ENCODE measurements around the gene NRROS.

DNA sequence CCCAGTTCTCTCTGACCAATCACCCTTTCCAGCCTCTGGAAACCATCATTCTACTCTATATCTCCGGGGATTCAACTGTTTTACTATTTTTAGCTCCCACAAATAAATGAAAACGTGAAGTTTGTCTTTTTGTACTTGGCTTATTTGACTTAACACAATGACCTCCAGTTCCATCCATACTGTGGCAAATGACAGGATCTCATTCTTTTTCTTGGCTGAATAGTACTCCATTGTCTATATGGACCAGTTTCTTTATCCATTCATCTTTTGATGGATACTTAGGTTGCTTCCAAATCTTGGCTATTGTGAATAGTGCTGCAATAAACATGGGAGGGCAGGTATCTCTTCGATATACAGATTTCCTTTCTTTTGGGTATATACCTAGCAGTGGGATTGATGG, 34.1 kb downstream of the NRROS start:
- TF ChIP-seq CTCF (CRISPR knock-in tag; IDR thresholded peaks at IDR 0.05) (no peak), ZMYM3 (CRISPR knock-in tag; IDR thresholded peaks at IDR 0.05) (no peak), SP1 (IDR thresholded peaks at IDR 0.05) (no peak), SP1 (CRISPR knock-in tag; IDR thresholded peaks at IDR 0.05) (no peak), CHCHD3 (CRISPR knock-in tag; IDR thresholded peaks at IDR 0.05) (no peak), POLR2A (IDR thresholded peaks at IDR 0.05; ENCODE audit: insufficient read depth in 1 of 2, low read depth in 2 of 2, low read length in 2 of 2) (no peak), RFXANK (CRISPR knock-in tag; IDR thresholded peaks at IDR 0.05) (no peak), ATF4 (CRISPR knock-in tag; IDR thresholded peaks at IDR 0.05) (no peak), KDM1A (CRISPR knock-in tag; IDR thresholded peaks at IDR 0.05) (no peak), KLF9 (CRISPR knock-in tag; IDR thresholded peaks at IDR 0.05; ENCODE audit: low read depth) (no peak), ZNF263 (CRISPR knock-in tag; IDR thresholded peaks at IDR 0.05) (no peak)
- TF ChIP-seq, protein P1, sequence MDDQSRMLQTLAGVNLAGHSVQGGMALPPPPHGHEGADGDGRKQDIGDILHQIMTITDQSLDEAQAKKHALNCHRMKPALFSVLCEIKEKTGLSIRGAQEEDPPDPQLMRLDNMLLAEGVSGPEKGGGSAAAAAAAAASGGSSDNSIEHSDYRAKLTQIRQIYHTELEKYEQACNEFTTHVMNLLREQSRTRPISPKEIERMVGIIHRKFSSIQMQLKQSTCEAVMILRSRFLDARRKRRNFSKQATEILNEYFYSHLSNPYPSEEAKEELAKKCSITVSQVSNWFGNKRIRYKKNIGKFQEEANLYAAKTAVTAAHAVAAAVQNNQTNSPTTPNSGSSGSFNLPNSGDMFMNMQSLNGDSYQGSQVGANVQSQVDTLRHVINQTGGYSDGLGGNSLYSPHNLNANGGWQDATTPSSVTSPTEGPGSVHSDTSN (CRISPR knock-in tag; IDR thresholded peaks at IDR 0.05; ENCODE audit: borderline replicate concordance): no peak
- TF ChIP-seq, protein P2, sequence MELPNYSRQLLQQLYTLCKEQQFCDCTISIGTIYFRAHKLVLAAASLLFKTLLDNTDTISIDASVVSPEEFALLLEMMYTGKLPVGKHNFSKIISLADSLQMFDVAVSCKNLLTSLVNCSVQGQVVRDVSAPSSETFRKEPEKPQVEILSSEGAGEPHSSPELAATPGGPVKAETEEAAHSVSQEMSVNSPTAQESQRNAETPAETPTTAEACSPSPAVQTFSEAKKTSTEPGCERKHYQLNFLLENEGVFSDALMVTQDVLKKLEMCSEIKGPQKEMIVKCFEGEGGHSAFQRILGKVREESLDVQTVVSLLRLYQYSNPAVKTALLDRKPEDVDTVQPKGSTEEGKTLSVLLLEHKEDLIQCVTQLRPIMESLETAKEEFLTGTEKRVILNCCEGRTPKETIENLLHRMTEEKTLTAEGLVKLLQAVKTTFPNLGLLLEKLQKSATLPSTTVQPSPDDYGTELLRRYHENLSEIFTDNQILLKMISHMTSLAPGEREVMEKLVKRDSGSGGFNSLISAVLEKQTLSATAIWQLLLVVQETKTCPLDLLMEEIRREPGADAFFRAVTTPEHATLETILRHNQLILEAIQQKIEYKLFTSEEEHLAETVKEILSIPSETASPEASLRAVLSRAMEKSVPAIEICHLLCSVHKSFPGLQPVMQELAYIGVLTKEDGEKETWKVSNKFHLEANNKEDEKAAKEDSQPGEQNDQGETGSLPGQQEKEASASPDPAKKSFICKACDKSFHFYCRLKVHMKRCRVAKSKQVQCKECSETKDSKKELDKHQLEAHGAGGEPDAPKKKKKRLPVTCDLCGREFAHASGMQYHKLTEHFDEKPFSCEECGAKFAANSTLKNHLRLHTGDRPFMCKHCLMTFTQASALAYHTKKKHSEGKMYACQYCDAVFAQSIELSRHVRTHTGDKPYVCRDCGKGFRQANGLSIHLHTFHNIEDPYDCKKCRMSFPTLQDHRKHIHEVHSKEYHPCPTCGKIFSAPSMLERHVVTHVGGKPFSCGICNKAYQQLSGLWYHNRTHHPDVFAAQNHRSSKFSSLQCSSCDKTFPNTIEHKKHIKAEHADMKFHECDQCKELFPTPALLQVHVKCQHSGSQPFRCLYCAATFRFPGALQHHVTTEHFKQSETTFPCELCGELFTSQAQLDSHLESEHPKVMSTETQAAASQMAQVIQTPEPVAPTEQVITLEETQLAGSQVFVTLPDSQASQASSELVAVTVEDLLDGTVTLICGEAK (IDR thresholded peaks at IDR 0.05): no peak
- TF ChIP-seq, protein P2 (CRISPR knock-in tag; IDR thresholded peaks at IDR 0.05): no peak
- TF ChIP-seq, protein P3, sequence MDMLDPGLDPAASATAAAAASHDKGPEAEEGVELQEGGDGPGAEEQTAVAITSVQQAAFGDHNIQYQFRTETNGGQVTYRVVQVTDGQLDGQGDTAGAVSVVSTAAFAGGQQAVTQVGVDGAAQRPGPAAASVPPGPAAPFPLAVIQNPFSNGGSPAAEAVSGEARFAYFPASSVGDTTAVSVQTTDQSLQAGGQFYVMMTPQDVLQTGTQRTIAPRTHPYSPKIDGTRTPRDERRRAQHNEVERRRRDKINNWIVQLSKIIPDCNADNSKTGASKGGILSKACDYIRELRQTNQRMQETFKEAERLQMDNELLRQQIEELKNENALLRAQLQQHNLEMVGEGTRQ (IDR thresholded peaks at IDR 0.05; ENCODE audit: low read depth, low read length): no peak
- TF ChIP-seq, protein P3 (CRISPR knock-in tag; IDR thresholded peaks at IDR 0.05; ENCODE audit: borderline replicate concordance): no peak
- TF ChIP-seq, protein P4, sequence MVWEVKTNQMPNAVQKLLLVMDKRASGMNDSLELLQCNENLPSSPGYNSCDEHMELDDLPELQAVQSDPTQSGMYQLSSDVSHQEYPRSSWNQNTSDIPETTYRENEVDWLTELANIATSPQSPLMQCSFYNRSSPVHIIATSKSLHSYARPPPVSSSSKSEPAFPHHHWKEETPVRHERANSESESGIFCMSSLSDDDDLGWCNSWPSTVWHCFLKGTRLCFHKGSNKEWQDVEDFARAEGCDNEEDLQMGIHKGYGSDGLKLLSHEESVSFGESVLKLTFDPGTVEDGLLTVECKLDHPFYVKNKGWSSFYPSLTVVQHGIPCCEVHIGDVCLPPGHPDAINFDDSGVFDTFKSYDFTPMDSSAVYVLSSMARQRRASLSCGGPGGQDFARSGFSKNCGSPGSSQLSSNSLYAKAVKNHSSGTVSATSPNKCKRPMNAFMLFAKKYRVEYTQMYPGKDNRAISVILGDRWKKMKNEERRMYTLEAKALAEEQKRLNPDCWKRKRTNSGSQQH (CRISPR knock-in tag; IDR thresholded peaks at IDR 0.05; ENCODE audit: low read depth): no peak

Data from HepG2 (cell line).